A549 (cell line): ENCODE results near the gene ZFYVE9.

Experiments used
- BHLHE40 ChIP-seq: IDR thresholded peaks from 2 replicates; pipeline ENCODE4 v1.6.1; 2012; ENCODE audit warnings: low read depth, low read length, inconsistent platforms
- CHD4 ChIP-seq: fragments of 200-600 bp; sonication (generic); IDR thresholded peaks from 2 replicates; pipeline ENCODE4 v1.6.1; 2016; ENCODE audit warnings: antibody characterized with exemption, mild to moderate bottlenecking, borderline replicate concordance
- CTCF ChIP-seq: fragments of >200 bp; sonication (Bioruptor Twin); formaldehyde crosslinking; IDR thresholded peaks from 3 replicates; pipeline ENCODE4 v1.5.1; 2016
- EP300 ChIP-seq, 2 experiments: fragments of >200 bp; sonication (Bioruptor Twin); formaldehyde crosslinking; IDR thresholded peaks; 2 replicates in 1 of 2; 3 replicates in 1 of 2; pipeline ENCODE4 v1.6.1; 2016 to 2017
- HDAC2 ChIP-seq: fragments of 200-600 bp; sonication (generic); IDR thresholded peaks from 2 replicates; pipeline ENCODE4 v1.6.1; 2016
- JUNB ChIP-seq: fragments of >200 bp; sonication (Bioruptor Twin); formaldehyde crosslinking; IDR thresholded peaks from 2 replicates; pipeline ENCODE4 v1.6.1; 2016
- MAX ChIP-seq: IDR thresholded peaks from 2 replicates; pipeline ENCODE4 v1.6.1; 2012
- MYC ChIP-seq: IDR thresholded peaks from 2 replicates; pipeline ENCODE4 v1.6.1; 2012; ENCODE audit warnings: mild to moderate bottlenecking, inconsistent platforms, low read length, improper control_type of control experiment, borderline replicate concordance
- PBX3 ChIP-seq: IDR thresholded peaks from 2 replicates; pipeline ENCODE4 v1.6.1; 2012
- POLR2A ChIP-seq: IDR thresholded peaks from 2 replicates; pipeline ENCODE4 v1.6.1; 2012; ENCODE audit warnings: mild to moderate bottlenecking, low read length
- RAD21 ChIP-seq, 2 experiments: fragments of >200 bp in 1 of 2; sonication (Bioruptor Twin) in 1 of 2; formaldehyde crosslinking in 1 of 2; IDR thresholded peaks in 1 of 2; conservative IDR thresholded peaks in 1 of 2; 2 replicates in 1 of 2; 3 replicates in 1 of 2; pipeline ENCODE4 v1.6.1; 2012 to 2018; ENCODE audit warnings: inconsistent platforms in 1 of 2
- REST ChIP-seq: fragments of 200-600 bp; sonication (generic); IDR thresholded peaks from 2 replicates; pipeline ENCODE4 v1.6.1; 2016; ENCODE audit warnings: antibody characterized with exemption, mild to moderate bottlenecking, moderate library complexity
- USF2 ChIP-seq: fragments of 450-650 bp; IDR thresholded peaks from 2 replicates; pipeline ENCODE4 v1.6.1; 2014; ENCODE audit warnings: antibody characterized with exemption

- TF ChIP-seq POLR2A (no peak), REST (no peak), CTCF (no peak), MYC (no peak), BHLHE40 (no peak), USF2 (no peak), PBX3 (no peak), CHD4 (no peak), RAD21 (conservative IDR thresholded peaks at IDR 0.05 in 1 of 2, IDR thresholded peaks at IDR 0.05 in 1 of 2) (no peak), MAX (no peak), JUNB (no peak), EP300 (IDR thresholded peaks at IDR 0.05) (no peak), HDAC2 (no peak)
Measured at GRCh38 chr1:52102336-52103013, 39.4 kb upstream of the ZFYVE9 start.
